ENCODE data around the gene C6orf132. TPM values are rescaled to one million over a fixed set of nuclear protein-coding genes. Genes with fewer than 3 reads are reported as not detected.

C6orf132 gene
- total RNA-seq, 1 experiment from 2014 or later, result 48.4 TPM

GRCh38 chr6:42158631-42159030 is 16.2 kb upstream of the C6orf132 start:
- no peak overlapping the region for H2AK5ac ChIP-seq (ENCODE audit: insufficient read length, low read length)
- H3K4me1 Mint-ChIP-seq, result peaks cover 31 to 50% of the 10 kb centered on the region in 2 experiments
- H2BK20ac ChIP-seq (ENCODE audit: low read depth, low read length, poor library complexity, severe bottlenecking), result no peak overlapping the region
- no peaks in the 10 kb centered on the region for H3K79me2 ChIP-seq (ENCODE audit: insufficient read depth, low read length)
- no peak overlapping the region for H4K8ac ChIP-seq (replicated peaks; ENCODE audit: insufficient read length, low read depth, low read length)
- no peak overlapping the region for H2BK12ac ChIP-seq (ENCODE audit: insufficient read length, low read depth, low read length)
- no peak overlapping the region for H4K5ac ChIP-seq (ENCODE audit: insufficient read length, low read depth, low read length)
- H2AFZ ChIP-seq (ENCODE audit: low read length), result no peak overlapping the region
- H3K4me2 ChIP-seq (ENCODE audit: insufficient read depth, insufficient read length, low read length), result no peak overlapping the region
- no peak overlapping the region for H2BK120ac ChIP-seq (ENCODE audit: low read depth, low read length, poor library complexity, severe bottlenecking)
- DNase-seq, result no peak
- no peak overlapping the region for H3K27ac ChIP-seq (ENCODE audit: insufficient read length, low read depth, low read length)
- H3K9ac ChIP-seq (ENCODE audit: extremely low read depth, insufficient read length, low read length), result no peak overlapping the region
- no peak for TF ChIP-seq CTCF (conservative IDR thresholded peaks at IDR 0.05)
- no peaks in the 10 kb centered on the region; the same call in 1 of the 2 replicates for H3K4me1 ChIP-seq (ENCODE audit: insufficient read depth, low read length)
- H3K27me3 ChIP-seq (ENCODE audit: insufficient read depth, low read length), result peaks cover 2% of the 10 kb centered on the region; the same call in 1 of the 2 replicates
- peaks cover 30% of the 10 kb centered on the region for H3K27me3 Mint-ChIP-seq (ENCODE audit: low read depth)
- WGBS (ENCODE audit: extremely low coverage, insufficient read length, low lambda C conversion rate), result no CpG with 5 or more reads among the region's 2 CpGs
- no peak overlapping the region for H3K18ac ChIP-seq (ENCODE audit: insufficient read length, low read depth, low read length)
- H3K9me3 ChIP-seq (ENCODE audit: control insufficient read depth, low read depth, low read length), result no peaks in the 10 kb centered on the region
- H3K79me1 ChIP-seq (ENCODE audit: insufficient read depth, low read depth, low read length, poor library complexity, severe bottlenecking), result no peaks in the 10 kb centered on the region
- no peak overlapping the region for H3K4ac ChIP-seq (ENCODE audit: low read depth, low read length)
- H4K20me1 ChIP-seq (ENCODE audit: control insufficient read depth, insufficient read depth, insufficient read length), result no peaks in the 10 kb centered on the region
- H3K9me3 Mint-ChIP-seq, result no peaks in the 10 kb centered on the region
- no peak overlapping the region for H3K56ac ChIP-seq (ENCODE audit: insufficient read length, low read depth, low read length)
- no peaks in the 10 kb centered on the region for H3K23me2 ChIP-seq (ENCODE audit: insufficient read length, low read depth, low read length, poor library complexity, severe bottlenecking)
- H3T11ph ChIP-seq (ENCODE audit: low read length), result no peak overlapping the region
- H3K14ac ChIP-seq (ENCODE audit: insufficient read depth, low read length), result no peak overlapping the region
- H3K36me3 Mint-ChIP-seq (ENCODE audit: insufficient read depth in 1 of 3, low read depth in 3 of 3), result no peaks in the 10 kb centered on the region
- no peak overlapping the region for H2BK15ac ChIP-seq (ENCODE audit: low read depth, low read length)
- no peak overlapping the region for H3K23ac ChIP-seq (ENCODE audit: insufficient read length, low read depth, low read length)
- no peak overlapping the region for H3K27ac Mint-ChIP-seq
- H3K4me3 Mint-ChIP-seq, result no peak overlapping the region
- no peak overlapping the region for H2BK5ac ChIP-seq (ENCODE audit: insufficient read length, low read length)
- H4K91ac ChIP-seq (ENCODE audit: insufficient read length, low read depth, low read length), result no peak overlapping the region
